Amniotic stem cell (primary cell): ENCODE results near the gene YAP1.

Source experiments
- DNase-seq: peaks from one replicate; lab custom pipeline; 2025; lab: John Stamatoyannopoulos, UW

Gene YAP1

GRCh38 chr11:102279641-102280170 is 169.5 kb downstream of the YAP1 start:
- no peak for DNase-seq

- DNase-seq: no peak
Measured at GRCh38 chr11:102280245-102280833, 170.1 kb downstream of the YAP1 start.
